Measurements from ENCODE around the gene HPSE2.

The HPSE2 gene

DNA sequence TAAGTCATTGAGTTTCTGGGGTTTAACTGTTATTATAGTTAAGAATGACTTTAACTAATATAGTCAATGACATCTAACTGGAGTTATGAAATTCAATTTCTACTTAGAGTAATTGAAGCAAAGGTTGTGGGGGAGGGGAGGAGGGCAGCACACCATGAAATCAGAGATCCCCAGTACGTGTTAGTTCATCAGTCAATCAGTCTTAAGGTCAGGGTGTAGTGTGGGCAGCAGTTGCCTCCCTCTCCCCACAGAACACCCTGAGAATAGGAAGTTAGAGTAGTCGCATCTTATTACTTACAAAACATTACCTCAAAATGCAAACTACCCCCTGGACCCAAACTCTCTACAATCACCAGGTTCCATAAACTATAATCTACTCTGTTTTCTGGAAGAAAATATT is 781.9 kb downstream of the HPSE2 start:
- TF ChIP-seq EP300 (IDR thresholded peaks at IDR 0.05; ENCODE audit: borderline replicate concordance): no peak
- no peak for TF ChIP-seq NFIC (IDR thresholded peaks at IDR 0.05)
- no peak for TF ChIP-seq TEAD4 (IDR thresholded peaks at IDR 0.05)
- TF ChIP-seq RAD21 (IDR thresholded peaks at IDR 0.05; ENCODE audit: low read depth): no peak
- TF ChIP-seq CREB1 (IDR thresholded peaks at IDR 0.05; ENCODE audit: low read depth): no peak
- TF ChIP-seq FOXM1 (IDR thresholded peaks at IDR 0.05; ENCODE audit: borderline replicate concordance, low read depth): no peak
- no peak for TF ChIP-seq TAF1 (IDR thresholded peaks at IDR 0.05; ENCODE audit: low read depth)
- TF ChIP-seq, protein P1, sequence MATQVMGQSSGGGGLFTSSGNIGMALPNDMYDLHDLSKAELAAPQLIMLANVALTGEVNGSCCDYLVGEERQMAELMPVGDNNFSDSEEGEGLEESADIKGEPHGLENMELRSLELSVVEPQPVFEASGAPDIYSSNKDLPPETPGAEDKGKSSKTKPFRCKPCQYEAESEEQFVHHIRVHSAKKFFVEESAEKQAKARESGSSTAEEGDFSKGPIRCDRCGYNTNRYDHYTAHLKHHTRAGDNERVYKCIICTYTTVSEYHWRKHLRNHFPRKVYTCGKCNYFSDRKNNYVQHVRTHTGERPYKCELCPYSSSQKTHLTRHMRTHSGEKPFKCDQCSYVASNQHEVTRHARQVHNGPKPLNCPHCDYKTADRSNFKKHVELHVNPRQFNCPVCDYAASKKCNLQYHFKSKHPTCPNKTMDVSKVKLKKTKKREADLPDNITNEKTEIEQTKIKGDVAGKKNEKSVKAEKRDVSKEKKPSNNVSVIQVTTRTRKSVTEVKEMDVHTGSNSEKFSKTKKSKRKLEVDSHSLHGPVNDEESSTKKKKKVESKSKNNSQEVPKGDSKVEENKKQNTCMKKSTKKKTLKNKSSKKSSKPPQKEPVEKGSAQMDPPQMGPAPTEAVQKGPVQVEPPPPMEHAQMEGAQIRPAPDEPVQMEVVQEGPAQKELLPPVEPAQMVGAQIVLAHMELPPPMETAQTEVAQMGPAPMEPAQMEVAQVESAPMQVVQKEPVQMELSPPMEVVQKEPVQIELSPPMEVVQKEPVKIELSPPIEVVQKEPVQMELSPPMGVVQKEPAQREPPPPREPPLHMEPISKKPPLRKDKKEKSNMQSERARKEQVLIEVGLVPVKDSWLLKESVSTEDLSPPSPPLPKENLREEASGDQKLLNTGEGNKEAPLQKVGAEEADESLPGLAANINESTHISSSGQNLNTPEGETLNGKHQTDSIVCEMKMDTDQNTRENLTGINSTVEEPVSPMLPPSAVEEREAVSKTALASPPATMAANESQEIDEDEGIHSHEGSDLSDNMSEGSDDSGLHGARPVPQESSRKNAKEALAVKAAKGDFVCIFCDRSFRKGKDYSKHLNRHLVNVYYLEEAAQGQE (IDR thresholded peaks at IDR 0.05; ENCODE audit: low read depth): no peak
- TF ChIP-seq, protein P2, sequence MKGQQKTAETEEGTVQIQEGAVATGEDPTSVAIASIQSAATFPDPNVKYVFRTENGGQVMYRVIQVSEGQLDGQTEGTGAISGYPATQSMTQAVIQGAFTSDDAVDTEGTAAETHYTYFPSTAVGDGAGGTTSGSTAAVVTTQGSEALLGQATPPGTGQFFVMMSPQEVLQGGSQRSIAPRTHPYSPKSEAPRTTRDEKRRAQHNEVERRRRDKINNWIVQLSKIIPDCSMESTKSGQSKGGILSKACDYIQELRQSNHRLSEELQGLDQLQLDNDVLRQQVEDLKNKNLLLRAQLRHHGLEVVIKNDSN (IDR thresholded peaks at IDR 0.05): no peak
- TF ChIP-seq, protein P3, sequence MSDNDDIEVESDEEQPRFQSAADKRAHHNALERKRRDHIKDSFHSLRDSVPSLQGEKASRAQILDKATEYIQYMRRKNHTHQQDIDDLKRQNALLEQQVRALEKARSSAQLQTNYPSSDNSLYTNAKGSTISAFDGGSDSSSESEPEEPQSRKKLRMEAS (IDR thresholded peaks at IDR 0.05): no peak
- no peak for TF ChIP-seq CEBPB (IDR thresholded peaks at IDR 0.05)
- no peak for TF ChIP-seq YY1 (IDR thresholded peaks at IDR 0.05; ENCODE audit: low read depth)
- no peak for TF ChIP-seq ZBTB7A (IDR thresholded peaks at IDR 0.05; ENCODE audit: low read depth)
- TF ChIP-seq TCF12 (IDR thresholded peaks at IDR 0.05; ENCODE audit: low read depth): no peak

DNA sequence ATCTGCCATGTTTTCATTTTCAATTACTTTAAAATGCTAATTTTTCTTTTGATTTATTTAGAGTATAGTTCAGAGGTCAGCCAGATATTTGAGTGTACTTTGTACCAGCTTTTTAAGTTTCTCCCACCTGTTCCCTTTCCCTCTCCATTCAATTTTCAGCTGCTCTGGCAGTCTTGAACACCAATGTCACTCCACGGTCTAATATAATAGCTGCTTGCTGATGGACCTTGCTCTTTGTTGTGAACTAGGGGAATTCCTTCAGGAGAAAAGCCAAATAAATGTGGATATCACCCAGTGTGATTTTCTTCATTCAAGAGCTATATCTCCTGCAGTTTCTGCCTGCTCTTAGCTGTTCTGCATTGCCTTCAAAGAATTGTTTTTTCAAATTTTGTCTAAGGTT is 785.0 kb downstream of the HPSE2 start:
- TF ChIP-seq RAD21 (IDR thresholded peaks at IDR 0.05; ENCODE audit: low read depth) (no peak), ZBTB7A (IDR thresholded peaks at IDR 0.05; ENCODE audit: low read depth) (no peak), NFIC (IDR thresholded peaks at IDR 0.05) (no peak), EP300 (IDR thresholded peaks at IDR 0.05; ENCODE audit: borderline replicate concordance) (no peak), EGR1 (IDR thresholded peaks at IDR 0.05) (no peak), CREB1 (IDR thresholded peaks at IDR 0.05; ENCODE audit: low read depth) (no peak), TCF12 (IDR thresholded peaks at IDR 0.05; ENCODE audit: low read depth) (no peak), FOXM1 (IDR thresholded peaks at IDR 0.05; ENCODE audit: borderline replicate concordance, low read depth) (no peak), CEBPB (IDR thresholded peaks at IDR 0.05) (no peak), YY1 (IDR thresholded peaks at IDR 0.05; ENCODE audit: low read depth) (no peak)
- TF ChIP-seq, protein P1 (IDR thresholded peaks at IDR 0.05; ENCODE audit: low read depth): no peak
- TF ChIP-seq, protein P3 (IDR thresholded peaks at IDR 0.05): no peak
- TF ChIP-seq, protein P2 (IDR thresholded peaks at IDR 0.05): no peak

DNA sequence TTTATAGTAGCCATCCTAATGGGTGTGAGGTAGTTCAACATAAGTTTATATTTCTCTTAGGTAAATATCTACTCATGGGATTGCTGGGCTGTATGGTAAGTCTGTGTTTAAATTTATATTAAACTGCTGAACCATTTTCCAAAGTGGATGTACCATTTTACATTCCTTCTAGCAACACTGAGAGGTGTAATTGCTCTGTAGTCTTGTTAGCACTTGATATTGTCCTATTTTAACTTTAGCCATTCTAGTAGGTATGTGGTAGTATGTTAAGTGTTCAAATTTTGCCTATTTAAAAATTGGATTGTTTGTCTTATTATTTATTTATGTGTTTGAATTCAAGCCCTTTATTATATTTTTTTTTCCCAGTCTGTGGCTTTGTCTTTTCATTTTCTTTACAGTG is 786.4 kb downstream of the HPSE2 start:
- no peak for TF ChIP-seq CEBPB (IDR thresholded peaks at IDR 0.05)
- TF ChIP-seq, protein P1 (IDR thresholded peaks at IDR 0.05; ENCODE audit: low read depth): no peak
- no peak for TF ChIP-seq EP300 (IDR thresholded peaks at IDR 0.05; ENCODE audit: borderline replicate concordance)
- no peak for TF ChIP-seq EGR1 (IDR thresholded peaks at IDR 0.05)
- TF ChIP-seq, protein P3 (IDR thresholded peaks at IDR 0.05): no peak
- no peak for TF ChIP-seq TAF1 (IDR thresholded peaks at IDR 0.05; ENCODE audit: low read depth)
- no peak for TF ChIP-seq YY1 (IDR thresholded peaks at IDR 0.05; ENCODE audit: low read depth)

DNA sequence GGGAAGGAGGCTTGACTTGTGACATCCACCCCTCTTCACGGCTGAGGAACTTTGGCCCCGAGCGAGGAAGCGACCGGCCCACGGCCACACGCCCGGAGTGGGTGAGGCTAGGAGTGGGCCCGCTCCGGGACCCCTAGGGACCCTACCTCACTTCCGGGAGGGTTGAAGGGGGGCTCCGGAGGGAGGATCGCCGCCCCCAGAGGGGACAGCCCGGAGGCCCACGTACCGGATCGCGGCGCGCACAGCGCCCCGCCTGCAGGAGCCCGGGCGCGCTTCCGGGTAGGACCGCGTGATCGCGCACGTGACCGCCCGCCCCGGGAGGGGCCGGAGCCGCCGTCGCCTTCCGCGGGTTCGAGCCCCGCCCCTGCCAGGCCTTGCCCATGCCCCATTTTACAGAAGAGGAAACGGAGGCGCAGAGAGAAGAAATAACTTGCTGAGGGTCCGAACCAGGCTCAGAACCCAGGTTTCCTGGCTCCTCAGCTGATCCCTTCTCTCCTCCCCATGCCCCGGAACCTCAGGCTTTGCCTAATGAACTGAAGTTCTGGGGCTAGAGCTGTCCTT is 788.9 kb downstream of the HPSE2 start, which contains the start of gene HPS1:
HPS1 (minus strand) TSS at position 275 of the 561 bp plus-strand sequence. CDS start 3,695 bp downstream, outside the sequence.
- TF ChIP-seq TEAD4 (IDR thresholded peaks at IDR 0.05) (0 out of 2 replicates have a peak, but pooled peaks have one; percentile 27), ZBTB7A (IDR thresholded peaks at IDR 0.05; ENCODE audit: low read depth) (peak; percentile 82; the same call in 1 of the 2 replicates), TCF12 (IDR thresholded peaks at IDR 0.05; ENCODE audit: low read depth) (peak; percentile 49; the same call in 1 of the 2 replicates), NFIC (IDR thresholded peaks at IDR 0.05) (0 out of 2 replicates have a peak, but pooled peaks have one; percentile 17), YY1 (IDR thresholded peaks at IDR 0.05; ENCODE audit: low read depth) (0 out of 2 replicates have a peak, but pooled peaks have one; percentile 51), EGR1 (IDR thresholded peaks at IDR 0.05) (0 out of 2 replicates have a peak, but pooled peaks have one; percentile 19), RAD21 (IDR thresholded peaks at IDR 0.05; ENCODE audit: low read depth) (no peak), CEBPB (IDR thresholded peaks at IDR 0.05) (peak; percentile 16; the same call in 1 of the 2 replicates), TAF1 (IDR thresholded peaks at IDR 0.05; ENCODE audit: low read depth) (peak; percentile 64), CREB1 (IDR thresholded peaks at IDR 0.05; ENCODE audit: low read depth) (0 out of 2 replicates have a peak, but pooled peaks have one; percentile 14), EP300 (IDR thresholded peaks at IDR 0.05; ENCODE audit: borderline replicate concordance) (no peak)
- TF ChIP-seq, protein P1 (IDR thresholded peaks at IDR 0.05; ENCODE audit: low read depth): no peak
- TF ChIP-seq, protein P3 (IDR thresholded peaks at IDR 0.05): peak; percentile 87
- TF ChIP-seq, protein P2 (IDR thresholded peaks at IDR 0.05): peak; percentile 100
